ENCODE measurements around the gene DIMT1. TPM values are rescaled to one million over a fixed set of nuclear protein-coding genes. Genes with fewer than 3 reads are reported as not detected.

DIMT1 gene
- polyA plus RNA-seq = 28.2 to 49.9 TPM (median 49.5 TPM) in 3 replicates
- polyA plus RNA-seq (2011; ENCODE audit: low read depth) = 22.8 TPM
- 27.4 and 48.2 TPM in 2 replicates for polyA plus RNA-seq (2011; cell fraction: cytosol; rRNA removed)
- 23.3 and 25.5 TPM in 2 replicates for polyA plus RNA-seq (2011; cell fraction: nucleus; rRNA removed)
- polyA plus RNA-seq (2012; ENCODE audit: low replicate concordance) = 25.8 and 42.3 TPM in 2 replicates
- polyA minus RNA-seq = 5.1 to 25.2 TPM (median 12.5 TPM) in 3 replicates
- polyA minus RNA-seq (2011; cell fraction: cytosol; rRNA and poly(A)+ RNA removed) = 17.5 TPM
- 8.4 and 10.0 TPM in 2 replicates for polyA minus RNA-seq (2011; cell fraction: nucleus; rRNA and poly(A)+ RNA removed)

DNA sequence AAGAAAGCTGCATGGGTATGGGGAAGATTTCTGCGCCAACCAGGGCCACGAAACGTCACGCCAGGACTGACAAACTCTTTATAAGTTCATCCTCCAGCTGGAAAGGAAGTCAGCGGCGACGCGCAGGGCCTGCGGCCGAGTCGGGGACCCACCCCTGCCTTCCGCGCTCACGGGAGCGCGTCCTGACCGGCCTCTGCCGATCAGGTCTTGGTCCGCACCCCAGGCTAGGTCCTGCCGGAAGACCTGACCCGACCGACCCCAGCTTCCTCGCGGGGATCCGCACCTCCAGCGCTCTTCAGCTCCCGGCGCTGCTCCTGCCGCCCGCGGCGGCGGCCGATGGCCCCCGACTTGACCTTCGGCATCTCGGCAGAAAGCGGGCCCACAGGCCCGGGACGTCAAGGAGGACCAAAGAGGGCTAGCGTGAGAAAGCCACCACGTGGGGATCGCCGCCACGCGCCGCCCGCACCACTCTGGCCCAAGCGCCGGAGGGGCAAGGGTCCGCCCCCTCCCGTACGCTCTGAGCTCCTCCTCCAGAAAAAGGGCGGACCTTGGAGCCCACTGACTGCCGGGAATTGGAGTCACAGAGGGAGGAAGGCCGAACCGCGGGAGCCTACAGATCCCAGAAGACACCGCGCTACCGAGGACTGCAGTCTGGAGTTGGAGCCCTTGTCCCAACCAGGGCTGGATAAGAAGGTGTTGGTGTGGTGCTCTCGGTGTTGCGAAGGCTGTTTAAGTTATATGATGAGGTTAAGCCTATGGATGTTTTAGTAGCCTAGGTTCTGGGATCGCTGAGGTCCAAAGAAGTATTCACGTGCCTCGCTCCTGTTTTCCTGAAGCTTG, at the start of gene DIMT1:
DIMT1 (minus strand) TSS at position 495 of the 840 bp plus-strand sequence; CDS start at position 362, 133 bp downstream.
- H2AFZ ChIP-seq (ENCODE audit: control insufficient read depth, low read length) = peak within 1 kb of the TSS; percentile 94
- no peaks in the 10 kb centered on the region for H3K9me1 ChIP-seq (ENCODE audit: control insufficient read depth, extremely low read depth, insufficient read depth, low read length)
- DNase-seq (ENCODE audit: low read depth, low spot score) (peak; percentile 74), FAIRE-seq (peak; percentile 67)
- no peaks in the 10 kb centered on the region for H4K20me1 ChIP-seq (ENCODE audit: control insufficient read depth, extremely low read depth, insufficient read depth, low read length)
- TF ChIP-seq, protein P1, sequence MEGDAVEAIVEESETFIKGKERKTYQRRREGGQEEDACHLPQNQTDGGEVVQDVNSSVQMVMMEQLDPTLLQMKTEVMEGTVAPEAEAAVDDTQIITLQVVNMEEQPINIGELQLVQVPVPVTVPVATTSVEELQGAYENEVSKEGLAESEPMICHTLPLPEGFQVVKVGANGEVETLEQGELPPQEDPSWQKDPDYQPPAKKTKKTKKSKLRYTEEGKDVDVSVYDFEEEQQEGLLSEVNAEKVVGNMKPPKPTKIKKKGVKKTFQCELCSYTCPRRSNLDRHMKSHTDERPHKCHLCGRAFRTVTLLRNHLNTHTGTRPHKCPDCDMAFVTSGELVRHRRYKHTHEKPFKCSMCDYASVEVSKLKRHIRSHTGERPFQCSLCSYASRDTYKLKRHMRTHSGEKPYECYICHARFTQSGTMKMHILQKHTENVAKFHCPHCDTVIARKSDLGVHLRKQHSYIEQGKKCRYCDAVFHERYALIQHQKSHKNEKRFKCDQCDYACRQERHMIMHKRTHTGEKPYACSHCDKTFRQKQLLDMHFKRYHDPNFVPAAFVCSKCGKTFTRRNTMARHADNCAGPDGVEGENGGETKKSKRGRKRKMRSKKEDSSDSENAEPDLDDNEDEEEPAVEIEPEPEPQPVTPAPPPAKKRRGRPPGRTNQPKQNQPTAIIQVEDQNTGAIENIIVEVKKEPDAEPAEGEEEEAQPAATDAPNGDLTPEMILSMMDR (optimal IDR thresholded peaks at IDR 0.05 in 1 of 3, IDR thresholded peaks at IDR 0.05 in 1 of 3, conservative IDR thresholded peaks at IDR 0.05 in 1 of 3; ENCODE audit: extremely low read depth in 1 of 3, insufficient read depth in 2 of 3, low read length in 3 of 3) = no peak
- no peak for TF ChIP-seq EZH2 (IDR thresholded peaks at IDR 0.05; ENCODE audit: low read length)
- no peaks in the 10 kb centered on the region for H3K27me3 ChIP-seq (ENCODE audit: control insufficient read depth, extremely low read depth, insufficient read depth, low read length)
- no peaks in the 10 kb centered on the region for H3K9me3 ChIP-seq (ENCODE audit: control insufficient read depth, low read depth, low read length)
- dilution Hi-C loops (cut with MboI; ENCODE audit: extremely low pct_ligation_motif_present, low sequenced_read_pairs) = no loop called here
- peak within 1 kb of the TSS; percentile 69 to 86 (median 74) for H3K4me3 ChIP-seq (ENCODE audit: control insufficient read depth in 2 of 3, extremely low read depth in 1 of 3, insufficient read depth in 2 of 3, low read depth in 1 of 3, low read length in 3 of 3)
- H3K79me2 ChIP-seq (ENCODE audit: control insufficient read depth, insufficient read depth, low read length) = peaks cover 15% of the 10 kb centered on the region
- peak within 1 kb of the TSS; percentile 81 for H3K4me2 ChIP-seq (ENCODE audit: control insufficient read depth, extremely low read depth, insufficient read depth, low read depth, low read length)
- H3K4me1 ChIP-seq (ENCODE audit: control insufficient read depth, extremely low read depth, insufficient read depth, low read length) = peaks cover 6% of the 10 kb centered on the region
- H3K27ac ChIP-seq (ENCODE audit: control insufficient read depth, insufficient read depth, low read length) = peak within 1 kb of the TSS; percentile 74
- peak within 1 kb of the TSS; percentile 93 for H3K9ac ChIP-seq (ENCODE audit: control insufficient read depth, extremely low read depth, insufficient read depth, low read length)
- peaks cover 3 to 5% of the 10 kb centered on the region in 2 experiments for H3K36me3 ChIP-seq (ENCODE audit: control insufficient read depth in 2 of 2, extremely low read depth in 1 of 2, insufficient read depth in 2 of 2, low read length in 2 of 2)

DNA sequence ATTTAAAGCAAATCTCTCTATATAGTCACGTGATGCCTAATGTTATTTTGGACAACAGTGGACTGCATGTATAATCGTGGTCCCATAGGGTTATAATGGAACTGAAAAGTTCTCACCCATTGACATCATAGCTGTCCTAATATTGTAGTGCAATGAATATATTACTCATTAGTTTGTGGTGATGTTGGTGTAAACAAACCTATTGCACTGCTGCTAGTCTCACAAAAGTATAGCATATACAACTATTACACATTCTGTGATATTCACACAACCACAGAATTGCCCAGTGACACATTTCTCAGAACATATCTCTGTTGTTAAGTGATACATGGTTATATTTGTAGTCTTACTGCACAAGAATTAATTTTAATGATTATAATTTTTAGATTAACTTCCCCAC, 46.6 kb upstream of the DIMT1 start:
- Histone ChIP-seq H3K9ac (ENCODE audit: control insufficient read depth, extremely low read depth, insufficient read depth, low read length) (no peak overlapping the region), H3K36me3 (ENCODE audit: control insufficient read depth in 2 of 2, extremely low read depth in 1 of 2, insufficient read depth in 2 of 2, low read length in 2 of 2) (peaks cover 0 to 6% of the 10 kb centered on the region in 2 experiments), H4K20me1 (ENCODE audit: control insufficient read depth, extremely low read depth, insufficient read depth, low read length) (no peaks in the 10 kb centered on the region), H3K4me2 (ENCODE audit: control insufficient read depth, extremely low read depth, insufficient read depth, low read depth, low read length) (no peak overlapping the region), H3K4me1 (ENCODE audit: control insufficient read depth, extremely low read depth, insufficient read depth, low read length) (peaks cover under 1% of the 10 kb centered on the region), H3K9me3 (ENCODE audit: control insufficient read depth, low read depth, low read length) (no peaks in the 10 kb centered on the region), H3K27me3 (ENCODE audit: control insufficient read depth, extremely low read depth, insufficient read depth, low read length) (no peaks in the 10 kb centered on the region), H3K79me2 (ENCODE audit: control insufficient read depth, insufficient read depth, low read length) (peaks cover 1% of the 10 kb centered on the region), H3K9me1 (ENCODE audit: control insufficient read depth, extremely low read depth, insufficient read depth, low read length) (no peaks in the 10 kb centered on the region), H2AFZ (ENCODE audit: control insufficient read depth, low read length) (no peak overlapping the region), H3K27ac (ENCODE audit: control insufficient read depth, insufficient read depth, low read length) (no peak overlapping the region), H3K4me3 (ENCODE audit: control insufficient read depth in 2 of 3, extremely low read depth in 1 of 3, insufficient read depth in 2 of 3, low read depth in 1 of 3, low read length in 3 of 3) (no peak overlapping the region)
- TF ChIP-seq EZH2 (IDR thresholded peaks at IDR 0.05; ENCODE audit: low read length) = no peak
- TF ChIP-seq, protein P1 (optimal IDR thresholded peaks at IDR 0.05 in 1 of 3, IDR thresholded peaks at IDR 0.05 in 1 of 3, conservative IDR thresholded peaks at IDR 0.05 in 1 of 3; ENCODE audit: extremely low read depth in 1 of 3, insufficient read depth in 2 of 3, low read length in 3 of 3) = no peak
- DNase-seq (ENCODE audit: low read depth, low spot score) (no peak), FAIRE-seq (no peak)
- dilution Hi-C loops (cut with MboI; ENCODE audit: extremely low pct_ligation_motif_present, low sequenced_read_pairs) = no loop called here

Data from keratinocyte (primary cell).